Activated T-cell treated with anti-CD3 and anti-CD28 coated beads, Interleukin-2, amount 50 U/mL, for 72 hours (primary cell): ENCODE results near the gene KRT2. TPM values are rescaled to one million over a fixed set of nuclear protein-coding genes. Genes with fewer than 3 reads are reported as not detected.

Source experiments
- ATAC-seq, 2 donors: fragments of 150-1000 bp; cut with Tn5 transposase; replicated peaks in 1 of 2; 2 replicates each; pipeline ENCODE4 v1.10.0; 2021; ENCODE audit warnings: moderate library complexity in 2 of 2, mild to moderate bottlenecking in 1 of 2
- DNase-seq, 2 donors: peaks; one replicate each; pipeline ENCODE4 v3.0.0; 2021 to 2022; ENCODE audit warnings: mixed read lengths in 1 of 2
- H3K27ac Mint-ChIP-seq: one replicate; pipeline ENCODE4 v1.8.0; 2022; ENCODE audit warnings: mild to moderate bottlenecking, moderate library complexity, mixed read lengths
- H3K27me3 Mint-ChIP-seq: one replicate; pipeline ENCODE4 v1.8.0; 2022; ENCODE audit warnings: low read depth, mixed read lengths
- H3K36me3 Mint-ChIP-seq, 2 donors: one replicate each; pipeline ENCODE4 v1.8.0; 2022; ENCODE audit warnings: mixed read lengths in 2 of 2, mild to moderate bottlenecking in 1 of 2; ENCODE audit not compliant: insufficient read depth in 2 of 2
- H3K4me1 Mint-ChIP-seq: one replicate; pipeline ENCODE4 v1.8.0; 2022; ENCODE audit warnings: low read depth, mixed read lengths
- H3K4me3 Mint-ChIP-seq, 2 donors: one replicate each; pipeline ENCODE4 v1.8.0; 2022; ENCODE audit warnings: mild to moderate bottlenecking in 2 of 2, mixed read lengths in 2 of 2, moderate library complexity in 2 of 2
- H3K9me3 Mint-ChIP-seq, 2 donors: one replicate each; pipeline ENCODE4 v1.8.0; 2022; ENCODE audit warnings: mixed read lengths in 2 of 2
- total RNA-seq, 2 donors: library from RNA; stranded (reverse); gene quantifications; one replicate each; pipeline ENCODE4 v1.2.3, GENCODE V29; 2022

KRT2 gene
- total RNA-seq, 2 donors from 2014 or later, result not detected

GRCh38 chr12:52612431-52613383, 39.3 kb downstream of the KRT2 start:
- H3K27ac Mint-ChIP-seq, result no peak overlapping the region
- no peaks in the 10 kb centered on the region for H3K36me3 Mint-ChIP-seq
- no peak for DNase-seq
- no peaks in the 10 kb centered on the region for H3K27me3 Mint-ChIP-seq
- H3K4me3 Mint-ChIP-seq, result no peak overlapping the region
- H3K4me1 Mint-ChIP-seq, result peaks cover 86% of the 10 kb centered on the region
- no peaks in the 10 kb centered on the region for H3K9me3 Mint-ChIP-seq
- ATAC-seq, result no peak

GRCh38 chr12:52611080-52611468, 40.9 kb downstream of the KRT2 start:
- DNase-seq (no peak), ATAC-seq (no peak)
- Mint-ChIP-seq H3K4me3 (peak overlapping the region in 1 of 2 donors; percentile 4), H3K36me3 (no peaks in the 10 kb centered on the region), H3K4me1 (peaks cover 86% of the 10 kb centered on the region), H3K9me3 (no peaks in the 10 kb centered on the region), H3K27me3 (no peaks in the 10 kb centered on the region), H3K27ac (no peak overlapping the region)

- Mint-ChIP-seq H3K4me1 (peaks cover 86% of the 10 kb centered on the region), H3K36me3 (no peaks in the 10 kb centered on the region), H3K9me3 (no peaks in the 10 kb centered on the region), H3K4me3 (no peak overlapping the region), H3K27me3 (no peaks in the 10 kb centered on the region), H3K27ac (no peak overlapping the region)
- DNase-seq (no peak), ATAC-seq (no peak)
Observed at GRCh38 chr12:52608826-52609630, 43.0 kb downstream of the KRT2 start.

- H3K4me3 Mint-ChIP-seq, result no peak overlapping the region
- H3K27me3 Mint-ChIP-seq, result no peaks in the 10 kb centered on the region
- no peak for ATAC-seq
- no peaks in the 10 kb centered on the region for H3K36me3 Mint-ChIP-seq
- H3K4me1 Mint-ChIP-seq, result peaks cover 86% of the 10 kb centered on the region
- H3K27ac Mint-ChIP-seq, result no peak overlapping the region
- DNase-seq, result no peak
- no peaks in the 10 kb centered on the region for H3K9me3 Mint-ChIP-seq
Observed at GRCh38 chr12:52608161-52608560, 43.9 kb downstream of the KRT2 start.

GRCh38 chr12:52607314-52607713, 44.7 kb downstream of the KRT2 start:
- Mint-ChIP-seq H3K27ac (no peak overlapping the region), H3K9me3 (no peaks in the 10 kb centered on the region), H3K36me3 (no peaks in the 10 kb centered on the region), H3K27me3 (no peaks in the 10 kb centered on the region), H3K4me1 (peaks cover 88% of the 10 kb centered on the region), H3K4me3 (no peak overlapping the region)
- DNase-seq (no peak), ATAC-seq (no peak)

- Mint-ChIP-seq H3K4me1 (peaks cover 85% of the 10 kb centered on the region), H3K36me3 (no peaks in the 10 kb centered on the region), H3K27ac (no peak overlapping the region), H3K9me3 (no peaks in the 10 kb centered on the region), H3K27me3 (no peaks in the 10 kb centered on the region), H3K4me3 (no peak overlapping the region)
- DNase-seq, result no peak
- ATAC-seq, result no peak
Observed at GRCh38 chr12:52606581-52607218, 45.3 kb downstream of the KRT2 start.

GRCh38 chr12:52606096-52606495, 45.9 kb downstream of the KRT2 start:
- peaks cover 80% of the 10 kb centered on the region for H3K4me1 Mint-ChIP-seq

GRCh38 chr12:52605542-52605941, 46.5 kb downstream of the KRT2 start:
- Mint-ChIP-seq H3K27ac (no peak overlapping the region), H3K4me3 (no peak overlapping the region), H3K27me3 (no peaks in the 10 kb centered on the region), H3K4me1 (peaks cover 75% of the 10 kb centered on the region), H3K9me3 (no peaks in the 10 kb centered on the region), H3K36me3 (no peaks in the 10 kb centered on the region)
- ATAC-seq (no peak), DNase-seq (no peak)

More at GRCh38 chr12:52606096-52606495, 45.9 kb downstream of the KRT2 start:
- H3K27ac Mint-ChIP-seq, result no peak overlapping the region
- ATAC-seq (no peak), DNase-seq (no peak)
- no peaks in the 10 kb centered on the region for H3K27me3 Mint-ChIP-seq
- H3K36me3 Mint-ChIP-seq, result no peaks in the 10 kb centered on the region
- no peak overlapping the region for H3K4me3 Mint-ChIP-seq
- H3K9me3 Mint-ChIP-seq, result no peaks in the 10 kb centered on the region

GRCh38 chr12:52604859-52605258, 47.2 kb downstream of the KRT2 start:
- Mint-ChIP-seq H3K27ac (no peak overlapping the region), H3K36me3 (no peaks in the 10 kb centered on the region), H3K27me3 (peaks cover 2% of the 10 kb centered on the region), H3K4me3 (peak overlapping the region in 1 of 2 donors; percentile 10), H3K4me1 (peaks cover 68% of the 10 kb centered on the region), H3K9me3 (no peaks in the 10 kb centered on the region)
- ATAC-seq, result peak; percentile 29 to 43
- DNase-seq, result no peak

GRCh38 chr12:52603314-52603713, 48.7 kb downstream of the KRT2 start:
- Mint-ChIP-seq H3K27me3 (peaks cover 7% of the 10 kb centered on the region), H3K27ac (no peak overlapping the region), H3K4me1 (peaks cover 54% of the 10 kb centered on the region), H3K4me3 (no peak overlapping the region), H3K9me3 (no peaks in the 10 kb centered on the region), H3K36me3 (no peaks in the 10 kb centered on the region)
- ATAC-seq, result peak; percentile 36 to 51
- DNase-seq, result no peak

GRCh38 chr12:52602552-52602951, 49.5 kb downstream of the KRT2 start:
- ATAC-seq (no peak), DNase-seq (no peak)
- Mint-ChIP-seq H3K9me3 (no peaks in the 10 kb centered on the region), H3K36me3 (no peaks in the 10 kb centered on the region), H3K27me3 (peaks cover 7% of the 10 kb centered on the region), H3K4me1 (peaks cover 50% of the 10 kb centered on the region), H3K4me3 (no peak overlapping the region), H3K27ac (no peak overlapping the region)

- ATAC-seq (no peak), DNase-seq (no peak)
- Mint-ChIP-seq H3K4me1 (peaks cover 41% of the 10 kb centered on the region), H3K27me3 (peaks cover 7% of the 10 kb centered on the region), H3K9me3 (no peaks in the 10 kb centered on the region), H3K36me3 (no peaks in the 10 kb centered on the region), H3K4me3 (no peak overlapping the region), H3K27ac (no peak overlapping the region)
Observed at GRCh38 chr12:52601671-52602070, 50.3 kb downstream of the KRT2 start.

GRCh38 chr12:52600941-52601481, 51.0 kb downstream of the KRT2 start, which contains the start of gene KRT72:
Gene KRT72 (minus strand): TSS chr12:52601463. CDS start chr12:52601452, 11 bp downstream.
- H3K27me3 Mint-ChIP-seq, result peaks cover 7% of the 10 kb centered on the region
- H3K36me3 Mint-ChIP-seq, result no peaks in the 10 kb centered on the region
- no peak for DNase-seq
- H3K9me3 Mint-ChIP-seq, result no peaks in the 10 kb centered on the region
- no peak for ATAC-seq
- no peak within 1 kb of the TSS for H3K4me3 Mint-ChIP-seq
- H3K4me1 Mint-ChIP-seq, result peaks cover 38% of the 10 kb centered on the region
- H3K27ac Mint-ChIP-seq, result no peak within 1 kb of the TSS
